HCT116 (cell line): ENCODE measurements around the gene LRP1B.

Source experiments
- EZH2 ChIP-seq: fragments of 200-600 bp; sonication (generic); IDR thresholded peaks from 2 replicates; pipeline ENCODE4 v1.6.1; 2017; ENCODE audit warnings: antibody characterized with exemption, mixed run types
- POLR2A ChIP-seq: IDR thresholded peaks from 2 replicates; pipeline ENCODE4 v1.7.0; 2011; ENCODE audit warnings: borderline replicate concordance; ENCODE audit not compliant: insufficient read depth, insufficient read length; ENCODE audit errors: extremely low read depth
- POLR2AphosphoS5 ChIP-seq: IDR thresholded peaks from 2 replicates; pipeline ENCODE4 v1.6.1; 2011; ENCODE audit warnings: mild to moderate bottlenecking, low read depth, low read length, moderate library complexity
- YY1 ChIP-seq: IDR thresholded peaks from 2 replicates; pipeline ENCODE4 v1.6.1; 2011; ENCODE audit warnings: low read length, low read depth, moderate library complexity, mild to moderate bottlenecking; ENCODE audit not compliant: insufficient replicate concordance; ENCODE audit errors: extremely low read depth
- TF ChIP-seq, protein P1 (sequence below), 3 experiments: fragments of 200-600 bp in 1 of 3; sonication (generic) in 1 of 3; IDR thresholded peaks in 2 of 3; conservative IDR thresholded peaks in 1 of 3; 2 replicates each; pipeline ENCODE4 v1.5.1; 2012 to 2017; ENCODE audit warnings: low read depth in 2 of 3, low read length in 2 of 3, antibody characterized with exemption in 1 of 3, borderline replicate concordance in 1 of 3, control low read depth in 1 of 3, mild to moderate bottlenecking in 1 of 3, mixed read lengths in 1 of 3, mixed run types in 1 of 3, moderate library complexity in 1 of 3; ENCODE audit not compliant: insufficient read depth in 1 of 3
- TF ChIP-seq, protein P2 (sequence below): IDR thresholded peaks from 2 replicates; pipeline ENCODE4 v1.6.1; 2012

DNA sequence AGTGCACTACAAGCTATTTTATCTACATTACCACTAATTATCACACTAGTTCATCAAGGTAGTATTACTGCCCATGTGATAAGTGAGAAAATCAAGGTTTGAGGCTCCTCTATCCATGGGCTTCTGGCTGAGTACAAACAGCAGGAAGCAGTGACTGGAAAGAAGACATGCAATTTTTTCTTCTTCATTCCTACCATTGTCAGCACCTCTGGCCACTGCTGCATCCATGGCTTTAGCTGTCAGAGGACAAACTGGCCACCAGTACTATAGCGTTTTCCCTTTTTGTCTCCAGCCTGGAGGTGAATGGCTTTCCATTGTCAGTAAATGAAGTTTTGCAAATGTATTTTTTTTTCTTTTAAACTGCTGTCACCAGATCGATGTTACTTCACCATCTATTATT is 674.9 kb downstream of the LRP1B start:
- TF ChIP-seq EZH2 (no peak), POLR2AphosphoS5 (no peak), POLR2A (no peak), YY1 (no peak)
- TF ChIP-seq, protein P1, sequence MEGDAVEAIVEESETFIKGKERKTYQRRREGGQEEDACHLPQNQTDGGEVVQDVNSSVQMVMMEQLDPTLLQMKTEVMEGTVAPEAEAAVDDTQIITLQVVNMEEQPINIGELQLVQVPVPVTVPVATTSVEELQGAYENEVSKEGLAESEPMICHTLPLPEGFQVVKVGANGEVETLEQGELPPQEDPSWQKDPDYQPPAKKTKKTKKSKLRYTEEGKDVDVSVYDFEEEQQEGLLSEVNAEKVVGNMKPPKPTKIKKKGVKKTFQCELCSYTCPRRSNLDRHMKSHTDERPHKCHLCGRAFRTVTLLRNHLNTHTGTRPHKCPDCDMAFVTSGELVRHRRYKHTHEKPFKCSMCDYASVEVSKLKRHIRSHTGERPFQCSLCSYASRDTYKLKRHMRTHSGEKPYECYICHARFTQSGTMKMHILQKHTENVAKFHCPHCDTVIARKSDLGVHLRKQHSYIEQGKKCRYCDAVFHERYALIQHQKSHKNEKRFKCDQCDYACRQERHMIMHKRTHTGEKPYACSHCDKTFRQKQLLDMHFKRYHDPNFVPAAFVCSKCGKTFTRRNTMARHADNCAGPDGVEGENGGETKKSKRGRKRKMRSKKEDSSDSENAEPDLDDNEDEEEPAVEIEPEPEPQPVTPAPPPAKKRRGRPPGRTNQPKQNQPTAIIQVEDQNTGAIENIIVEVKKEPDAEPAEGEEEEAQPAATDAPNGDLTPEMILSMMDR (IDR thresholded peaks at IDR 0.05 in 2 of 3, conservative IDR thresholded peaks at IDR 0.05 in 1 of 3; ENCODE audit: borderline replicate concordance in 1 of 3, insufficient read depth in 1 of 3, low read depth in 2 of 3, low read length in 2 of 3) = no peak
- TF ChIP-seq, protein P2, sequence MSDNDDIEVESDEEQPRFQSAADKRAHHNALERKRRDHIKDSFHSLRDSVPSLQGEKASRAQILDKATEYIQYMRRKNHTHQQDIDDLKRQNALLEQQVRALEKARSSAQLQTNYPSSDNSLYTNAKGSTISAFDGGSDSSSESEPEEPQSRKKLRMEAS = no peak
